ENCODE results near the gene CDRT15. TPM values are rescaled to one million over a fixed set of nuclear protein-coding genes. Genes with fewer than 3 reads are reported as not detected.
"Not testable (repeated sequence)": the region's sequence is repeated elsewhere in the genome, so short reads cannot be mapped to it uniquely, and the experiment has no call there.

CDRT15 gene
- total and polyA plus RNA-seq, 2 experiments from 2014 or later, result 0.40 TPM; not detected in 1

DNA sequence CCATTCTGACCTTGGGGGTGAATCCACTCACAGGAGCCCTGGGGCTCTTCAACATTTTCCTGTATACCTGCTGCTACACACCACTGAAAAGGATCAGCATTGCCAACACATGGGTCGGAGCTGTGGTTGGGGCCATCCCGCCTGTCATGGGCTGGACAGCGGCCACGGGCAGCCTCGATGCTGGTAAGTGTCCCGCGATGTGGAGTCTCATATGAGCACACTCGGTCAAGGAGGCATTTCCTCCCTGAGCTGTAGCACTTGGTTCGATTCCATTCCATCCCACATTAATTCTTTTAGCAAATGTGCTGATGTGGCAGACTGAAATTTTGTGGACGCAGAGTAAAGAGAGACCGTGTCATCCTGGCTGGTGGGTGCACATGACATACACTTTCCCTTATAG is 44.6 kb downstream of the CDRT15 start:
- H3K4me1 ChIP-seq (ENCODE audit: insufficient read depth); H3K36me3 ChIP-seq (ENCODE audit: insufficient read depth); H3K27me3 Mint-ChIP-seq (ENCODE audit: insufficient read depth, low read depth, poor library complexity); H3K4me3 Mint-ChIP-seq; H3K9me2 ChIP-seq (ENCODE audit: insufficient read depth); H2AFZ ChIP-seq; H3F3A ChIP-seq (replicated peaks; ENCODE audit: low read depth); ATAC-seq; H3K4me2 ChIP-seq; H3K36me3 Mint-ChIP-seq (ENCODE audit: low read depth); H3K4me1 Mint-ChIP-seq; H3K79me2 ChIP-seq (replicated peaks; ENCODE audit: insufficient read depth); DNase-seq (ENCODE audit: low spot score); H3K27me3 ChIP-seq (ENCODE audit: insufficient read depth); H3K27ac Mint-ChIP-seq; H3K9me3 Mint-ChIP-seq; H3K4me3 ChIP-seq; H4K20me1 ChIP-seq (replicated peaks; ENCODE audit: insufficient read depth); H3K27ac ChIP-seq (ENCODE audit: low read depth): not testable (repeated sequence)

DNA sequence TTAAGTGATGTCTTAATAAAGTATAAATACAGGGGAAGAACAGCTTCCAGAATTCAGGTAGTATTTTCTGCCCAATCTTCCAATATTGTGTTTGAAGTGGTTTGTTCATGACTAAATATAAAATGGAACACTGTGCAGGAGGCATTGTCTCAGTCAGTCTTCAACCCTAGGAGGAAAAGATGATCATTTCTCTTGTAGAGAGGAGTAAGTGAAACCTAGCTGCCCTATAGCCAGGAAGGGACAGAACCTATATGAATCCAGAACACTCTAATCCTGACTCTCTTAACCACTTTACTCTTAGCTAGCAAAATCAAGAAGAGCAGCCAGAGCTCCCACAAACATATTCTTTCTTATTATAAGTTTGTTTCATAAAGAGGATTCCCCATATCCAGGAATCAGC is 45.2 kb downstream of the CDRT15 start:
- not testable (repeated sequence) for H3K4me1 Mint-ChIP-seq; H3K27me3 Mint-ChIP-seq (ENCODE audit: insufficient read depth, low read depth, poor library complexity); H4K20me1 ChIP-seq (replicated peaks; ENCODE audit: insufficient read depth); H3K27ac Mint-ChIP-seq; H3K4me3 Mint-ChIP-seq; H3K4me2 ChIP-seq; H2AFZ ChIP-seq; H3K27ac ChIP-seq (ENCODE audit: low read depth); H3K4me3 ChIP-seq; DNase-seq (ENCODE audit: low spot score); ATAC-seq; H3K4me1 ChIP-seq (ENCODE audit: insufficient read depth); H3K27me3 ChIP-seq (ENCODE audit: insufficient read depth); H3K9me2 ChIP-seq (ENCODE audit: insufficient read depth); H3K36me3 ChIP-seq (ENCODE audit: insufficient read depth); H3K36me3 Mint-ChIP-seq (ENCODE audit: low read depth); H3K79me2 ChIP-seq (replicated peaks; ENCODE audit: insufficient read depth); H3F3A ChIP-seq (replicated peaks; ENCODE audit: low read depth); H3K9me3 Mint-ChIP-seq

DNA sequence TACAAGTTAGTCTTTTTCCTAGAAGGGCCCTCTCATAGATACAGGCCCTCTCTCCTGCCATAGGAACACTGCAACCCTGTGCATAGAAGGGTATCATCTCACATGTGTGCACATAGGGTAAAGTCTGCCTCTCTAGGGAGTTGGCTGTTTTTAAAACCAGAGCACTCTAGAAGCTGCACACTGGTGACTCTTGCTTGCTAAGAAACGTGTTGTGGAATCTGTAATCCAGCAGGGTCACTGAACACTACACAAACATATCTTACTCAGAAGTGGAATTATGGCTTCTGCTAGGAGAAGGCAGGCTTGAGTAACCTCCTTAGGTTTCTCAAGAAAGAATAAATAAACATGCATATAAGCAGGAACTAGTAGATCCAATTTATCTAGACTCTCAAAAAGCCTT is 45.9 kb downstream of the CDRT15 start:
- not testable (repeated sequence) for H3K27me3 Mint-ChIP-seq (ENCODE audit: insufficient read depth, low read depth, poor library complexity); H3K36me3 ChIP-seq (ENCODE audit: insufficient read depth); H3K36me3 Mint-ChIP-seq (ENCODE audit: low read depth); H3K4me3 ChIP-seq; H3K9me3 Mint-ChIP-seq; H3K27ac Mint-ChIP-seq; H3K4me2 ChIP-seq; H3K9me2 ChIP-seq (ENCODE audit: insufficient read depth); H3K4me3 Mint-ChIP-seq; H3K4me1 ChIP-seq (ENCODE audit: insufficient read depth); H4K20me1 ChIP-seq (replicated peaks; ENCODE audit: insufficient read depth); H3F3A ChIP-seq (replicated peaks; ENCODE audit: low read depth); H3K4me1 Mint-ChIP-seq; H3K79me2 ChIP-seq (replicated peaks; ENCODE audit: insufficient read depth); ATAC-seq; H3K27me3 ChIP-seq (ENCODE audit: insufficient read depth); H2AFZ ChIP-seq; DNase-seq (ENCODE audit: low spot score); H3K27ac ChIP-seq (ENCODE audit: low read depth)

DNA sequence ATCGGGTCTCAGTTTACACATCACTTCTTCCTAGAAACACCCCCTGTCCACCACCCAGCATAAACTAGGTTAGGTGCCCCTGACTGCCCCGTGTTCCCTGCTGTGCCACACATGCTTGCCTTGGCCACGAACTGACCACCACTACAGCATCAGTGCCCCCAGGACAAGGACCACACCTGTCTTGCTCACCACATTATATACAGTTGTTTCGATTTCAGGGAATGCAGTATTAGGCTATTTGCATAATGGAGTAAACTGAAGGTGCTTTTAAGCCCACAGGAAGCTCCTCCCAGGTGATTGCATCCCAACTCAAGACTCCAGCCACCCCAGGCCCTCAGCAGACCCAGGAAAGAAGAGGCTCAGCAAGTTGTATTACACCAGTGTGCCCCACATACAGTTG is 50.2 kb downstream of the CDRT15 start:
- not testable (repeated sequence) for H3K9me3 Mint-ChIP-seq; H3K36me3 Mint-ChIP-seq (ENCODE audit: low read depth)

More for the DNA sequence above, 50.2 kb downstream of the CDRT15 start:
- H3K27me3 ChIP-seq (ENCODE audit: insufficient read depth); ATAC-seq; H3K36me3 ChIP-seq (ENCODE audit: insufficient read depth); H3K27me3 Mint-ChIP-seq (ENCODE audit: insufficient read depth, low read depth, poor library complexity); H3K9me2 ChIP-seq (ENCODE audit: insufficient read depth); H3F3A ChIP-seq (replicated peaks; ENCODE audit: low read depth); H3K4me1 ChIP-seq (ENCODE audit: insufficient read depth); DNase-seq (ENCODE audit: low spot score); H3K4me3 Mint-ChIP-seq; H4K20me1 ChIP-seq (replicated peaks; ENCODE audit: insufficient read depth); H2AFZ ChIP-seq; H3K27ac ChIP-seq (ENCODE audit: low read depth); H3K27ac Mint-ChIP-seq; H3K4me3 ChIP-seq; H3K4me1 Mint-ChIP-seq; H3K4me2 ChIP-seq; H3K79me2 ChIP-seq (replicated peaks; ENCODE audit: insufficient read depth): not testable (repeated sequence)

Other genes with a start within 250 kb of the CDRT15 start
- gene COX10, start 167.4 kb downstream of the CDRT15 start, total RNA-seq (2014; rRNA removed; shearing (Covaris generic)), result 29.9 and 46.6 TPM in 2 replicates
- 23.2 and 25.7 TPM in 2 replicates for gene COX10, start 167.4 kb downstream of the CDRT15 start, polyA plus RNA-seq (2016; fragmentation: Nextera tagmentation; extraction: Ambion mirVana)
- gene HS3ST3B1, start 64.2 kb upstream of the CDRT15 start, total RNA-seq (2014; rRNA removed; shearing (Covaris generic)), result 17.7 and 20.6 TPM in 2 replicates
- 6.0 and 8.1 TPM in 2 replicates for gene HS3ST3B1, start 64.2 kb upstream of the CDRT15 start, polyA plus RNA-seq (2016; fragmentation: Nextera tagmentation; extraction: Ambion mirVana)

All from GM23338 (cell line).